Measurements from ENCODE around the gene HCN2. TPM values are rescaled to one million over a fixed set of nuclear protein-coding genes. Genes with fewer than 3 reads are reported as not detected.

The HCN2 gene
- total and polyA plus RNA-seq, 9 of the 15 experiments (the other 6 are each of a cell fraction or from before 2014, with no cell fraction given): 0.29 to 4.2 (median 0.82) TPM; not detected in 2

- TF ChIP-seq RBBP5 (IDR thresholded peaks at IDR 0.05; ENCODE audit: borderline replicate concordance, insufficient read depth, low read length, poor library complexity, severe bottlenecking) (no peak), EGR1 (conservative IDR thresholded peaks at IDR 0.05) (peak; percentile 97), ZFX (CRISPR knock-in tag; IDR thresholded peaks at IDR 0.05) (peak; percentile 46; the same call in 1 of the 2 replicates), MTF1 (CRISPR knock-in tag; IDR thresholded peaks at IDR 0.05; ENCODE audit: borderline replicate concordance) (no peak), ZNF23 (CRISPR knock-in tag; IDR thresholded peaks at IDR 0.05) (no peak), BDP1 (IDR thresholded peaks at IDR 0.05; ENCODE audit: insufficient read depth, insufficient read length) (no peak), BRF1 (IDR thresholded peaks at IDR 0.05; ENCODE audit: borderline replicate concordance, extremely low read depth, insufficient read length) (no peak), TEAD4 (IDR thresholded peaks at IDR 0.05; ENCODE audit: low read length) (no peak), TEAD4 (CRISPR knock-in tag; IDR thresholded peaks at IDR 0.05; ENCODE audit: borderline replicate concordance) (no peak), FOS (IDR thresholded peaks at IDR 0.05; ENCODE audit: extremely low read depth, insufficient read length) (peak; percentile 56), ZNF431 (CRISPR knock-in tag; IDR thresholded peaks at IDR 0.05) (no peak), POLR2A (conservative IDR thresholded peaks at IDR 0.05) (peak; percentile 41; the same call in 1 of the 2 replicates), ID3 (CRISPR knock-in tag; IDR thresholded peaks at IDR 0.05) (no peak), ID3 (tag; IDR thresholded peaks at IDR 0.05) (no peak), ZNF253 (CRISPR knock-in tag; conservative IDR thresholded peaks at IDR 0.05) (no peak)
- TF ChIP-seq, protein P1, sequence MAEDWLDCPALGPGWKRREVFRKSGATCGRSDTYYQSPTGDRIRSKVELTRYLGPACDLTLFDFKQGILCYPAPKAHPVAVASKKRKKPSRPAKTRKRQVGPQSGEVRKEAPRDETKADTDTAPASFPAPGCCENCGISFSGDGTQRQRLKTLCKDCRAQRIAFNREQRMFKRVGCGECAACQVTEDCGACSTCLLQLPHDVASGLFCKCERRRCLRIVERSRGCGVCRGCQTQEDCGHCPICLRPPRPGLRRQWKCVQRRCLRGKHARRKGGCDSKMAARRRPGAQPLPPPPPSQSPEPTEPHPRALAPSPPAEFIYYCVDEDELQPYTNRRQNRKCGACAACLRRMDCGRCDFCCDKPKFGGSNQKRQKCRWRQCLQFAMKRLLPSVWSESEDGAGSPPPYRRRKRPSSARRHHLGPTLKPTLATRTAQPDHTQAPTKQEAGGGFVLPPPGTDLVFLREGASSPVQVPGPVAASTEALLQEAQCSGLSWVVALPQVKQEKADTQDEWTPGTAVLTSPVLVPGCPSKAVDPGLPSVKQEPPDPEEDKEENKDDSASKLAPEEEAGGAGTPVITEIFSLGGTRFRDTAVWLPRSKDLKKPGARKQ (CRISPR knock-in tag; IDR thresholded peaks at IDR 0.05): no peak
- TF ChIP-seq, protein P2, sequence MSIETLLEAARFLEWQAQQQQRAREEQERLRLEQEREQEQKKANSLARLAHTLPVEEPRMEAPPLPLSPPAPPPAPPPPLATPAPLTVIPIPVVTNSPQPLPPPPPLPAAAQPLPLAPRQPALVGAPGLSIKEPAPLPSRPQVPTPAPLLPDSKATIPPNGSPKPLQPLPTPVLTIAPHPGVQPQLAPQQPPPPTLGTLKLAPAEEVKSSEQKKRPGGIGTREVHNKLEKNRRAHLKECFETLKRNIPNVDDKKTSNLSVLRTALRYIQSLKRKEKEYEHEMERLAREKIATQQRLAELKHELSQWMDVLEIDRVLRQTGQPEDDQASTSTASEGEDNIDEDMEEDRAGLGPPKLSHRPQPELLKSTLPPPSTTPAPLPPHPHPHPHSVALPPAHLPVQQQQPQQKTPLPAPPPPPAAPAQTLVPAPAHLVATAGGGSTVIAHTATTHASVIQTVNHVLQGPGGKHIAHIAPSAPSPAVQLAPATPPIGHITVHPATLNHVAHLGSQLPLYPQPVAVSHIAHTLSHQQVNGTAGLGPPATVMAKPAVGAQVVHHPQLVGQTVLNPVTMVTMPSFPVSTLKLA (conservative IDR thresholded peaks at IDR 0.05): peak; percentile 63 to 79
- TF ChIP-seq, protein P3, sequence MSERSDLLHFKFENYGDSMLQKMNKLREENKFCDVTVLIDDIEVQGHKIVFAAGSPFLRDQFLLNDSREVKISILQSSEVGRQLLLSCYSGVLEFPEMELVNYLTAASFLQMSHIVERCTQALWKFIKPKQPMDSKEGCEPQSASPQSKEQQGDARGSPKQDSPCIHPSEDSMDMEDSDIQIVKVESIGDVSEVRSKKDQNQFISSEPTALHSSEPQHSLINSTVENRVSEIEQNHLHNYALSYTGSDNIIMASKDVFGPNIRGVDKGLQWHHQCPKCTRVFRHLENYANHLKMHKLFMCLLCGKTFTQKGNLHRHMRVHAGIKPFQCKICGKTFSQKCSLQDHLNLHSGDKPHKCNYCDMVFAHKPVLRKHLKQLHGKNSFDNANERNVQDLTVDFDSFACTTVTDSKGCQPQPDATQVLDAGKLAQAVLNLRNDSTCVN (CRISPR knock-in tag; IDR thresholded peaks at IDR 0.05): no peak
- TF ChIP-seq, protein P4, sequence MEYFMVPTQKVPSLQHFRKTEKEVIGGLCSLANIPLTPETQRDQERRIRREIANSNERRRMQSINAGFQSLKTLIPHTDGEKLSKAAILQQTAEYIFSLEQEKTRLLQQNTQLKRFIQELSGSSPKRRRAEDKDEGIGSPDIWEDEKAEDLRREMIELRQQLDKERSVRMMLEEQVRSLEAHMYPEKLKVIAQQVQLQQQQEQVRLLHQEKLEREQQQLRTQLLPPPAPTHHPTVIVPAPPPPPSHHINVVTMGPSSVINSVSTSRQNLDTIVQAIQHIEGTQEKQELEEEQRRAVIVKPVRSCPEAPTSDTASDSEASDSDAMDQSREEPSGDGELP (CRISPR knock-in tag; IDR thresholded peaks at IDR 0.05; ENCODE audit: borderline replicate concordance): 0 out of 2 replicates have a peak, but pooled peaks have one; percentile 45
- TF ChIP-seq, protein P5, sequence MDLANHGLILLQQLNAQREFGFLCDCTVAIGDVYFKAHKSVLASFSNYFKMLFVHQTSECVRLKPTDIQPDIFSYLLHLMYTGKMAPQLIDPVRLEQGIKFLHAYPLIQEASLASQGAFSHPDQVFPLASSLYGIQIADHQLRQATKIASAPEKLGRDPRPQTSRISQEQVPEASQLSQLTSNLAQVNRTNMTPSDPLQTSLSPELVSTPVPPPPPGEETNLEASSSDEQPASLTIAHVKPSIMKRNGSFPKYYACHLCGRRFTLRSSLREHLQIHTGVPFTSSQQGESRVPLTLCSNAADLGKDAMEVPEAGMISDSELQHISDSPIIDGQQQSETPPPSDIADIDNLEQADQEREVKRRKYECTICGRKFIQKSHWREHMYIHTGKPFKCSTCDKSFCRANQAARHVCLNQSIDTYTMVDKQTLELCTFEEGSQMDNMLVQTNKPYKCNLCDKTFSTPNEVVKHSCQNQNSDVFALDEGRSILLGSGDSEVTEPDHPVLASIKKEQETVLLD (IDR thresholded peaks at IDR 0.05): peak; percentile 44; the same call in 1 of the 2 replicates
Measured at GRCh38 chr19:639253-640160, 49.8 kb downstream of the HCN2 start, which contains the start of gene FGF22 (continued).
